CD4-positive, alpha-beta T cell treated with Interleukin-17A for 4 hours (primary cell): Measurements from ENCODE around the gene CIPC.

ENCODE experiments used
- DNase-seq: peaks from one replicate; pipeline ENCODE4 v3.0.0-alpha.2; 2020; ENCODE audit warnings: mixed read lengths

Gene CIPC

GRCh38 chr14:77097700-77098528 is at the start of gene CIPC:
TSS of gene CIPC (plus strand) at chr14:77098258. CDS start at chr14:77105709, 7,451 bp downstream.
- DNase-seq: peak; percentile 99

GRCh38 chr14:77051116-77051515 is 46.9 kb upstream of the CIPC start:
- DNase-seq: no peak

DNA sequence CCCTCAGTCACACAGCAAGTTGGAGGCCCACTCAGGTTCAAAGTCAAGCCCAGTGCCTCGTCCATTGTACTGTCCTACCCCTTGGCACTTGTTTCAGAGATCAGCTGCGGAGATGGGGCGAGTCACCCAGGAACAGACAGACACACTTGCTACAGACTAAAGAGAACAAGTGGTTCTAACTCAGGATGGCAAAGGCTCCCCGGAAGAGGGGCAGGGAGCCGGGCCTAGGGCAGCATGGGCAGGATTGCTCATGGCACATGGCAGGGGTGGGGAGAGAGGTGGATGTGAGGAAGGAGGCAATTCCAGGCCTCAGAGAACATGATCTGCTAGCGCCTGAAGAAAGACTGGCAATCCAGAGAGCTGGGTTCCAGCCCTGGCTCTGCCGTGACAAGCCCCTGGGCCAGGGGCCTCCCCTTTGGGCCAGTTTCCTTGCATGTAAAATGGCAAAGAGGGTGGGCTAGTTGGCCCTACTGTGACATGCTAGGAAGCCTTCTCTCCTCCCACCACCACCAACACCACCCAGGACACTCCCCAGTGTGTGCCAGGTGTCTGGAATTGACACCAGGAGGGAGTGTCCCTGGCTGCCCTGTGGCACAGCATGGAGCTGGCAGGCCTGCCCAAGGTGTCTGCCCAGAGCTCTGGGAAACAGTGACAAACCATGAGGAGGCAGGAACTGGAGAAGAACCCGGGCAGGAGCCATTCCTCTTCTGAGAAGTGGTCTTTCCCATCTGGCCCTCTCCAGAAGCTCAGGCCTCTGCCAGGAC is 45.6 kb upstream of the CIPC start:
- DNase-seq: no peak

- peak; percentile 91 for DNase-seq
Measured at GRCh38 chr14:77053046-77053841, 44.8 kb upstream of the CIPC start.

GRCh38 chr14:77055306-77055705 is 42.8 kb upstream of the CIPC start:
- DNase-seq: peak; percentile 55

- DNase-seq: no peak
Measured at GRCh38 chr14:77055981-77056380, 42.1 kb upstream of the CIPC start.

GRCh38 chr14:77058117-77058516 is 39.9 kb upstream of the CIPC start:
- DNase-seq: no peak

DNA sequence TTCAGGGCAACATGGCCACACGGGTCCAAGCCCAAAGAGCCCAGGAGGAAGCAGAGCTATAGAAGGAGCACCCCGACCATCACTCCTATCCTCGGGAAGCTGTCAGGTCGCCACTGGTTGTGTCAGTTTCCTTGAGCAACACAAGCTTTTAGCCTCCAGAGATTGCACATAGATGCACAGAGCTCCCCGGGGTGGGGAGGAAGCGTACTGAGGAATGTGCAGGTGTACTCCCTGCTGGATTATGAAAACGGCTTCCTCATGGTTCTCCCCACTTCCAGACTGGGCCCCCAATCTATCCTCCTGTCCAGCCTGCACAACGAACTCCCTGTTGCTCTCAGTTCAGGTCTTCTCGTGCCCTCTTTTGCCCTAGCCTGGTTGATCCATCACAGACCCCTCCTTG is 39.3 kb upstream of the CIPC start:
- DNase-seq: no peak

DNA sequence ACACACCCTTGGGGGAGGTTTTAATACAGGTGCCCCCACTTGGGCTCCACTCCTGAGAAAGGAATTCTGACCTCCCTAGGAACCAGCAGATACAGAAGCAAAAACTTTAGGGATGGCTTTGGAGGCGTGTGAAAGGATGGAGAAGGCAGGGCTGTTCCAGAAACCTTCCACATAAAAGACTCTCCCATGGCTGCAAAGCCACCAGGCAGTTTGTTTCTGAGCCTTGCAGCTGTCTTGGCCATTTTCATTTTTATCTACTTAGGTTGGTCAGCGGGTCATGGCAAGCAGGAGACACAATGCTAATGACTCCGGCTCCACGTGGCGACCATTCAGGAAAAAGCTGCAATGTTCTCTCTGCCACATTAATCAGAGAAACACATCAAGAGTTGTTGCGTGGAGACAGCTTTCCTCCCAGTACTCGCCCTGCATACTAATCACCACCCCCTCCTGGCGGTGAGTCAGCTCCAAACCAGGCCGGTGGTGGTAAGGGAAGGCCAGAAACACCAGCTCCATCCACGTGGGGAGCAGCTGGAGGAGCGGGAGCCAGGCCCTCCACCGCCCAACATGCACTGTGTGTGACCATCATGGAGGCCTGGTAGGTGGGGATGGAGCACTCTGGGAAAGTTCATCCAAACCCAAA is 38.7 kb upstream of the CIPC start:
- DNase-seq: peak; percentile 27

- DNase-seq: no peak
Measured at GRCh38 chr14:77061630-77062257, 36.3 kb upstream of the CIPC start.

DNA sequence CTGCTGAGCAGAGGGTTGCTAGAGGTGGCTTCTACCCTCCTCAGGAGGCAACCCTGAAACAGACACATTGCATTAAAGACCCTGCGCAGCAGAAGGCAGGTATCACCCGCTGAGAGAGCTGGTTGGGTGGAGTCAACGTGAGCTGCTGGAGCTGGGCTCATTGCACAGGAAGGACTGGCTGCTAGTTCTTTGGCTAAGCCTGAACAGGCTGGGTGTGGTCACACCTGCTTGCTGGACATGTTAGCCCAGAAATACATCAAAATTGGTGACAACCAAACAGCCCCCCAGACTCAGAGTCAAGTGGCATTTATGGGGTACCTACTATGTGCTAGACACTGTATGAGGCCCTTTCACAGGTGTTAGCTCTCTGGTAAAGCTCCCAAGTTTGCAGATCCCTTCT is 35.8 kb upstream of the CIPC start:
- no peak for DNase-seq

- DNase-seq: no peak
Measured at GRCh38 chr14:77063571-77064171, 34.4 kb upstream of the CIPC start.

DNA sequence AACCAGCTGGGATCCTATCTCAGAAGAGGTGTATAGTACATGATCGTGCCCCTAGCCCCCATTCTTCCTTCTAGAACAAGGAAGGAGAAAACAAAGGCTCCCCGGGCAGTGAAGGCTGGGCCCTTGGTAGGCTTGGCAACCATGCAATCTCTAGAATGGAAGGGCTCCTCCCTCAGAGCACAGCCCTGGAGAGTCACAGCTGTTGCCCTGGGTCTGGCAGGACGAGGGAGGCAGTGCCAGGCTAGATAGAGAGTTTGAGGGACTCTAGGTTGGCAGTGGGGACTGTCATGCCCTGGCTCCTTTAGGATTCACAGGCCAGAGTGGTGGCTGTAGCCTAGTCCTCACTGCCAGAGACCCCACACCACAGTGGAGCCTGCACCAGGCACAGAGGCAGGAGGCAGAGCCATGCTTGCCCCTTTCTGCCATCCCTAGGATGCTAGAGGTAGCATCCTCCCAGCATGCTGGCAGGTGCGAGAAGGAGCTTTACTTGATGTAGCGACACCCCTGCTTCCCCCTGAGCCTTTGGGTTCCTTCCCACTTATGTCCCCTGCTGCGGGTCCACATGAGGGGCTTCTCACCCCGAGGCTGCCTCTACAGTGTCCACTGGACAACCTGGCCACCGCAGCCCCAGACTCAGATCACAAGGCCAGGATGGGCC is 33.4 kb upstream of the CIPC start:
- DNase-seq: no peak

GRCh38 chr14:77065851-77066577 is 32.0 kb upstream of the CIPC start:
- no peak for DNase-seq

DNA sequence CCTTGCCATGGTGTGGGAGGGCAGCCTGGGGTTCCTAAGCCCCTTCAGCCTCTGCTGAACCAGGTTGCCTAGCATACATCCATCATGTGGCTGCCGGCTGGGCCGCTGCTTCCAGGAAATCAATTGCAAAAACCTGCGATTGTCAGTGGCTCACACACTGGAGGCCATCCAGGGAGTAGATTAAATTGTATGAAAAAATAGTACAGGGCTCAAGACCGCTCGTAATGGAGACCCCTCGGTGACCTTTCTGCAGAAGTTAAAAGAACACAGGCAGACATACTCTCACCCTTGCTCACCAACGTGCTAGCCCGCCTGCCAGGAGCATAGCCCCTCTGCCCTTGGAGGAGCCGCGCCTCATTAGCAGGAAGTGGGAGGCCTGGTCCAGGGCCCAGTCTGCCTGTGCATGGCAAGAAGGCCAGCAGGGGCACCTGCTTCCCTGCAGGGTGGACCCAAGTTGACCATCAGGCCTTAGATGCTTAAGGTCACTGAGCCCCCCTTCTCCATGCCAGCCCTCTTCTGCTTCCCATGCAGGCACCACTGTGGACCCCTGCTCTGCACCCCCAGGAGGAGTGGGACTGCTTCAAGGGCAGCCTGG is 31.4 kb upstream of the CIPC start:
- DNase-seq: no peak

- peak; percentile 70 for DNase-seq
Measured at GRCh38 chr14:77067632-77068516, 30.2 kb upstream of the CIPC start.

GRCh38 chr14:77068517-77069200 is 29.4 kb upstream of the CIPC start:
- no peak for DNase-seq

GRCh38 chr14:77069551-77069950 is 28.5 kb upstream of the CIPC start:
- no peak for DNase-seq
